ENCODE results near the gene ABCA3. TPM values are rescaled to one million over a fixed set of nuclear protein-coding genes. Genes with fewer than 3 reads are reported as not detected.
A peak's percentile ranks its signal among the peaks of the same experiment; 100 is the strongest.

Gene ABCA3
- total and polyA plus RNA-seq, 11 donors: 6.7 to 16.5 (median 9.6) TPM

GRCh38 chr16:2278272-2278608 lies 62.3 kb downstream of the ABCA3 start:
- Histone ChIP-seq H3K27me3 (no peaks in the 10 kb centered on the region), H3K4me1 (peaks cover 0 to 3% (median 0%) of the 10 kb centered on the region in 12 donors), H3K27ac (no peak overlapping the region), H3K4me3 (no peak overlapping the region), H3K36me3 (peaks cover 0 to 34% (median 4%) of the 10 kb centered on the region in 9 donors), H3K9me3 (no peaks in the 10 kb centered on the region)
- intact Hi-C loops (cut with DNase I): loop anchor here in 2 of 10 donors (10.0 kb wide), 2 partner anchors 47 to 227 kb away; no protein-coding TSS in a partner anchor
- WGBS, 4 donors: 80 to 93% (median 87%) methylated on average over 6 to 14 of the region's 14 CpGs
- ATAC-seq: no peak
- no peak for DNase-seq
- TF ChIP-seq CTCF (IDR thresholded peaks at IDR 0.05) (no peak), POLR2A (IDR thresholded peaks at IDR 0.05) (no peak)

GRCh38 chr16:2277466-2278271 lies 62.9 kb downstream of the ABCA3 start:
- Histone ChIP-seq H3K27me3 (no peaks in the 10 kb centered on the region), H3K27ac (no peak overlapping the region), H3K9me3 (no peaks in the 10 kb centered on the region), H3K4me3 (no peak overlapping the region), H3K36me3 (peaks cover 0 to 30% (median 4%) of the 10 kb centered on the region in 9 donors), H3K4me1 (peaks cover 0 to 3% (median 0%) of the 10 kb centered on the region in 12 donors)
- intact Hi-C loops (cut with DNase I): loop anchor here in 2 of 10 donors (10.0 kb wide), 2 partner anchors 47 to 227 kb away; no protein-coding TSS in a partner anchor
- WGBS, 4 donors: 94 to 96% (median 95%) methylated on average over 17 to 25 of the region's 25 CpGs
- peak in 1 of 4 donors; percentile 7 for ATAC-seq
- TF ChIP-seq POLR2A (IDR thresholded peaks at IDR 0.05): no peak
- no peak for TF ChIP-seq CTCF (IDR thresholded peaks at IDR 0.05)
- no peak for DNase-seq

- intact Hi-C loops (cut with DNase I): loop anchor here in 2 of 10 donors (10.0 kb wide), 2 partner anchors 48 to 228 kb away; no protein-coding TSS in a partner anchor
- no peak overlapping the region for H3K4me3 ChIP-seq
- WGBS, 4 donors: 80 to 86% (median 82%) methylated on average over 25 to 26 of the region's 26 CpGs
- no peaks in the 10 kb centered on the region for H3K9me3 ChIP-seq
- peaks cover 0 to 30% (median 4%) of the 10 kb centered on the region in 9 donors for H3K36me3 ChIP-seq
- TF ChIP-seq CTCF (IDR thresholded peaks at IDR 0.05) (no peak), POLR2A (IDR thresholded peaks at IDR 0.05) (no peak)
- ATAC-seq (no peak), DNase-seq (no peak)
- no peak overlapping the region for H3K27ac ChIP-seq
- peaks cover 0 to 8% (median 0%) of the 10 kb centered on the region in 12 donors for H3K4me1 ChIP-seq
- H3K27me3 ChIP-seq: no peaks in the 10 kb centered on the region
Measured at GRCh38 chr16:2276368-2277195, 63.9 kb downstream of the ABCA3 start.
